ENCODE measurements around the gene TRABD.

DNA sequence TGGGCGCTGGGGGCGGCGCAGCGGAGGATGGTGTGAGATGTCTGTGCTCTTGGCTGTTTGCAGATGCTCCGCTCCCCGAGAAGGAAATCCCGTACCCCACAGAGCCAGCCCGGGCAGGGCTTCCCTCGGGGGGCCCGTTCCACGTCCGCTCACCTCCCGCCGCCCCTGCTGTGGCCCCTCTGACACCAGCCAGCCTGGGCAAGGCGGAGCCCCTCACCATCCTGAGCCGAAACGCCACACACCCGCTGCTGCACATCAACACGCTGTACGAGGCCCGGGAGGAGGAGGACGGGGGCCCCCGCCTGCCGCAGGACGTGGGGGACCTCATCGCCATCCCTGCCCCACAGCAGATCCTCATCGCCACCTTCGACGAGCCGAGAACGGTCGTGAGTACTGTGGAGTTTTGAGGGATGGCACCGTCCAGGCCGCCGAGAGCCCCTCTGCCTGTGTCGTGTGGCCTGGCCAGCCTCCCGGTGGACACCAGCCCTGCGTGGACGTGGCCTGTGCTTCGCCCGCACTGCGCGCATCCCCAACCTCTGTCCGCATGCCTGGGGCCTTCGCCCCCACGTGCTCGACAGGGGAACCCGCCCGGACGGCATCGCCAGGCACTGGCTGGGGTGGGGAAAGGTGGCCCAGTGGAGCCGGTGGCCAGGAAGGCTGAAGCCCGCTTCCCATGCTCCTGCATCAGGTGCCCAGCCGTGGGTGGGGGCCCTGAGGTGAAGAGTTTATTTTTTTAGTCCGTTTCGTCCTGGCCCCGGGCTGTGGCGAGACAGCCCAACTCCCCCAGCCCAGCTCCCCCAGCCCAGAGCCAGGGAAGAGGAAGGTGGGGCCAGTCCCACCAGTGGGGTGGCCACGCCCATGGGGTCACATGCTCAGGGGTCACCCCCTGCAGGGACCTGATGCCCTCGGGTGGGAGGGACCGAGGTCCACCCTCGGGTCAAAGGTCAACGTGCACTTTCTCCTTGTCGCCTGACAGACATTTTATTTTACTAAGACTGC is 6.5 kb upstream of the TRABD start:
- TF ChIP-seq, protein P1, sequence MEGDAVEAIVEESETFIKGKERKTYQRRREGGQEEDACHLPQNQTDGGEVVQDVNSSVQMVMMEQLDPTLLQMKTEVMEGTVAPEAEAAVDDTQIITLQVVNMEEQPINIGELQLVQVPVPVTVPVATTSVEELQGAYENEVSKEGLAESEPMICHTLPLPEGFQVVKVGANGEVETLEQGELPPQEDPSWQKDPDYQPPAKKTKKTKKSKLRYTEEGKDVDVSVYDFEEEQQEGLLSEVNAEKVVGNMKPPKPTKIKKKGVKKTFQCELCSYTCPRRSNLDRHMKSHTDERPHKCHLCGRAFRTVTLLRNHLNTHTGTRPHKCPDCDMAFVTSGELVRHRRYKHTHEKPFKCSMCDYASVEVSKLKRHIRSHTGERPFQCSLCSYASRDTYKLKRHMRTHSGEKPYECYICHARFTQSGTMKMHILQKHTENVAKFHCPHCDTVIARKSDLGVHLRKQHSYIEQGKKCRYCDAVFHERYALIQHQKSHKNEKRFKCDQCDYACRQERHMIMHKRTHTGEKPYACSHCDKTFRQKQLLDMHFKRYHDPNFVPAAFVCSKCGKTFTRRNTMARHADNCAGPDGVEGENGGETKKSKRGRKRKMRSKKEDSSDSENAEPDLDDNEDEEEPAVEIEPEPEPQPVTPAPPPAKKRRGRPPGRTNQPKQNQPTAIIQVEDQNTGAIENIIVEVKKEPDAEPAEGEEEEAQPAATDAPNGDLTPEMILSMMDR (IDR thresholded peaks at IDR 0.05) = no peak
- no peak for TF ChIP-seq POLR2AphosphoS5 (IDR thresholded peaks at IDR 0.05)
- no peak for TF ChIP-seq EP300 (IDR thresholded peaks at IDR 0.05)
